ENCODE results near the gene SPAG9. TPM values are rescaled to one million over a fixed set of nuclear protein-coding genes. Genes with fewer than 3 reads are reported as not detected.

Gene SPAG9
- polyA plus RNA-seq, 1 experiment = 18.7 TPM

- TF ChIP-seq, protein P1, sequence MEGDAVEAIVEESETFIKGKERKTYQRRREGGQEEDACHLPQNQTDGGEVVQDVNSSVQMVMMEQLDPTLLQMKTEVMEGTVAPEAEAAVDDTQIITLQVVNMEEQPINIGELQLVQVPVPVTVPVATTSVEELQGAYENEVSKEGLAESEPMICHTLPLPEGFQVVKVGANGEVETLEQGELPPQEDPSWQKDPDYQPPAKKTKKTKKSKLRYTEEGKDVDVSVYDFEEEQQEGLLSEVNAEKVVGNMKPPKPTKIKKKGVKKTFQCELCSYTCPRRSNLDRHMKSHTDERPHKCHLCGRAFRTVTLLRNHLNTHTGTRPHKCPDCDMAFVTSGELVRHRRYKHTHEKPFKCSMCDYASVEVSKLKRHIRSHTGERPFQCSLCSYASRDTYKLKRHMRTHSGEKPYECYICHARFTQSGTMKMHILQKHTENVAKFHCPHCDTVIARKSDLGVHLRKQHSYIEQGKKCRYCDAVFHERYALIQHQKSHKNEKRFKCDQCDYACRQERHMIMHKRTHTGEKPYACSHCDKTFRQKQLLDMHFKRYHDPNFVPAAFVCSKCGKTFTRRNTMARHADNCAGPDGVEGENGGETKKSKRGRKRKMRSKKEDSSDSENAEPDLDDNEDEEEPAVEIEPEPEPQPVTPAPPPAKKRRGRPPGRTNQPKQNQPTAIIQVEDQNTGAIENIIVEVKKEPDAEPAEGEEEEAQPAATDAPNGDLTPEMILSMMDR (IDR thresholded peaks at IDR 0.05; ENCODE audit: insufficient read depth, low read depth, low read length) = no peak
- ChIA-PET POLR2A (interaction anchor here (1.1 kb wide), 1 partner anchor 51 kb away, joined by 4 read pairs; the partner anchor contains the start of gene TOB1), CTCF (interaction anchor here (0.7 kb wide), 1 partner anchor 64 kb away, joined by 3 read pairs; no protein-coding TSS in a partner anchor)
- Histone ChIP-seq H3K36me3 (ENCODE audit: control insufficient read depth, insufficient read depth, low read length) (no peaks in the 10 kb centered on the region), H3K27me3 (ENCODE audit: control insufficient read depth, insufficient read depth, low read length) (0 out of 2 replicates have a peak, but pooled peaks cover 1% of the 10 kb centered on the region), H3K4me3 (ENCODE audit: low read depth, low read length) (no peak overlapping the region)
- no peak for DNase-seq (ENCODE audit: low read depth)
Observed at GRCh38 chr17:50916708-50917417, 203.8 kb downstream of the SPAG9 start.

DNA sequence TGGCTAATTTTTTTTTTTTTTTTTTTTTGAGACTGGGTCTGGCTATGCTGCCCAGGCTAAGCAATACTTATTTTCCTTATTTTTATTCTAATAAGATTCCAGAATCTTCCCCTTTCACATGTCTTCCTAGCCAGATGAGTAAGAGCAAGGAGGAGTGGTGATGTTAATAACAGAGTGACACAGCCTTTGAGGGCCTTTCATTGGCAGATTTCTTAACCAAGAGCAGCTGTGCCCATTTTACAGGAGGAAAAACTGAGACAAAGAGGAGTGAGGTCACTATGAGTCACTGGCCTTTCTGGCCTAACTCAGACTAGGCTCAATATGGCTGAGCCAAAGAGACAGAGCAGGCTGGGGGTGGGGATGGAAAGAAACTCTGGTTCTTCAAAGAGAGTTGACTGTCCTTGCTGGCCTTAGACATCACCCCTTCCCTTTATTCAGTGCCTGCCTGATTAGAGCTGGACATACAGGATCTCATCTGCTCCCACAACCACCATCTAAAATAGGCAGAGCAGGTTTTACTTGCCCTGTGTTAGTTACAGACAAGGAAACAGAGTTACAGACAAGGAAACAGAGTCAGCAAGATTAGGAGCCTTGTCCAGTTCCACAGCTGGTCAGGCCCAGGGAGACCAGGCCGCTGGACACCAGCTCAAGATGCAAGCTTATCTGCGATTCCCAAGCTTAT lies 204.5 kb downstream of the SPAG9 start:
- no peak for DNase-seq (ENCODE audit: low read depth)
- CTCF ChIA-PET = interaction anchor here (0.7 to 0.9 kb wide), 2 partner anchors 8 to 64 kb away, joined by 3 read pairs; no protein-coding TSS in a partner anchor

DNA sequence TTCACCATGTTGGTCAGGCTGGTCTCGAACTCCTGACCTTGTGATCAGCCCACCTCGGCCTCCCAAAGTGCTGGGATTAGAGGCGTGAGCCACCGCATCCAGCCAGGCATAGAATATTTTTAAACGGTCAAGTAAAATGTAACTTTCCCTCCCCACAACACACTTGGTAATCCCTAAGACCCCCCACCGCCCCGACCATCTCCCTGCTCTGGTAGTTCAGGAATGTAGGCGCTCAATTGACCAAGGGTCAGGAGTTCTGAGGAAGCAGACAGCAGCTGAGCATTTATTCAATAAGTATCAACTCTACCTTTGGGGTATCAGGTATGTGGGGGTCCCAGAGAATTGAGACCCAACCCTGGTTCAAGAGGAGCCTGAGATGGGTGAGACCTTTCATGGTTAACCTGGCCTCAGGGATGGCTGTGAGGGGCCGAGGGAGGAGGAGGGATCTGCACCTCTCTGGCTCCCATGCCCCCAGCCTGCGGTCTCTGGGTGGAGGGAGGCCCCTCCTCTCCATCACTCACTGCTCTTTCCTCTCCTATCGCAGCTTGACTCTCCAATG lies 206.1 kb downstream of the SPAG9 start:
- CTCF ChIA-PET = no interaction called here
- H3K4me3 ChIP-seq (ENCODE audit: low read depth, low read length) = no peak overlapping the region
- POLR2A ChIA-PET = no interaction called here
- TF ChIP-seq, protein P1 (IDR thresholded peaks at IDR 0.05; ENCODE audit: insufficient read depth, low read depth, low read length) = no peak
- no peak for DNase-seq (ENCODE audit: low read depth)
- H3K27me3 ChIP-seq (ENCODE audit: control insufficient read depth, insufficient read depth, low read length) = 0 out of 2 replicates have a peak, but pooled peaks cover 1% of the 10 kb centered on the region
- H3K36me3 ChIP-seq (ENCODE audit: control insufficient read depth, insufficient read depth, low read length) = no peaks in the 10 kb centered on the region

More for the DNA sequence above, 204.5 kb downstream of the SPAG9 start:
- POLR2A ChIA-PET = interaction anchor here (1.1 kb wide), 1 partner anchor 50 kb away, joined by 4 read pairs; the partner anchor contains the start of gene TOB1
- TF ChIP-seq, protein P1 (IDR thresholded peaks at IDR 0.05; ENCODE audit: insufficient read depth, low read depth, low read length) = no peak
- Histone ChIP-seq H3K27me3 (ENCODE audit: control insufficient read depth, insufficient read depth, low read length) (0 out of 2 replicates have a peak, but pooled peaks cover 1% of the 10 kb centered on the region), H3K4me3 (ENCODE audit: low read depth, low read length) (no peak overlapping the region), H3K36me3 (ENCODE audit: control insufficient read depth, insufficient read depth, low read length) (no peaks in the 10 kb centered on the region)

DNA sequence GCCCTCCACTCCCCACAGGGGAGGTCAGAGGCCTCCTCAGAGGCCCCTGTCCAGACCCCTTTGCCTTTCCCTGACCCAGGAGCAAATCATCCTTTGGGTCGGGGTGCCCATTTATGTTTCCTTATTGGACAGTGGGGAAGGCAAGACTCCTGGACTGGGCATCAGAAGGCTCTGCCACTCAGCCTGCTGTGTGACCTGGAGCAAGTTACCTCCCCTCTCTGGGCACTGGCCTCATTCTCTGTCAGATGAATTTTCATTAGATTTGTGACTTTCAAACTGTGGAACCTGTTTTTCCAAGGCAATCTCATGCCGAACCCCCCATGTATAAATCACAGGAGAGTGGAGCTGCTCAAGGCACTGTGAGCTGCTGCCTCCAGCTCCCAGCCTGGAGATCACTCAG lies 207.5 kb downstream of the SPAG9 start:
- TF ChIP-seq, protein P1 (IDR thresholded peaks at IDR 0.05; ENCODE audit: insufficient read depth, low read depth, low read length) = no peak
- DNase-seq (ENCODE audit: low read depth) = no peak
- ChIA-PET POLR2A (no interaction called here), CTCF (interaction anchor here (0.8 kb wide), 1 partner anchor 45 kb away, joined by 3 read pairs; no protein-coding TSS in a partner anchor)
- H3K4me3 ChIP-seq (ENCODE audit: low read depth, low read length) = no peak overlapping the region
- no peaks in the 10 kb centered on the region for H3K36me3 ChIP-seq (ENCODE audit: control insufficient read depth, insufficient read depth, low read length)
- peaks cover 1% of the 10 kb centered on the region; the same call in 1 of the 2 replicates for H3K27me3 ChIP-seq (ENCODE audit: control insufficient read depth, insufficient read depth, low read length)

Other genes with a start within 250 kb of the SPAG9 start
- gene NME1, start 32.7 kb upstream of the SPAG9 start, polyA plus RNA-seq (2011; rRNA removed) = 178 and 261 TPM in 2 replicates
- 835 and 1,035 TPM in 2 replicates for gene NME2, start 45.5 kb upstream of the SPAG9 start, polyA plus RNA-seq (2011; rRNA removed)
- 2.8 and 5.5 TPM in 2 replicates for gene MBTD1, start 139.2 kb upstream of the SPAG9 start, polyA plus RNA-seq (2011; rRNA removed)
- gene UTP18, start 139.7 kb upstream of the SPAG9 start, polyA plus RNA-seq (2011; rRNA removed) = 6.8 and 14.1 TPM in 2 replicates